ENCODE data around the gene GSC2. TPM values are rescaled to one million over a fixed set of nuclear protein-coding genes. Genes with fewer than 3 reads are reported as not detected.

The GSC2 gene
- total RNA-seq, 1 experiment from 2014 or later = 0.44 TPM

- DNase-seq (ENCODE audit: low spot score) = peak; percentile 85
- in situ Hi-C loops (cut with HindIII; ENCODE audit: low sequenced_read_pairs) = no loop called here
Measured at GRCh38 chr22:19178657-19179496, 28.8 kb upstream of the GSC2 start, which contains the start of gene SLC25A1. TSS of gene SLC25A1 (minus strand) at chr22:19178736. CDS start at chr22:19178673, 63 bp downstream.

- in situ Hi-C loops (cut with HindIII; ENCODE audit: low sequenced_read_pairs) = no loop called here
- peak; percentile 22 for DNase-seq (ENCODE audit: low spot score)
Measured at GRCh38 chr22:19178065-19178656, 28.1 kb upstream of the GSC2 start.

- DNase-seq (ENCODE audit: low spot score) = peak; percentile 11
- in situ Hi-C loops (cut with HindIII; ENCODE audit: low sequenced_read_pairs) = no loop called here
Measured at GRCh38 chr22:19177164-19178064, 27.3 kb upstream of the GSC2 start.

GRCh38 chr22:19176732-19177131 is 26.6 kb upstream of the GSC2 start:
- in situ Hi-C loops (cut with HindIII; ENCODE audit: low sequenced_read_pairs) = no loop called here
- peak; percentile 15 for DNase-seq (ENCODE audit: low spot score)

DNA sequence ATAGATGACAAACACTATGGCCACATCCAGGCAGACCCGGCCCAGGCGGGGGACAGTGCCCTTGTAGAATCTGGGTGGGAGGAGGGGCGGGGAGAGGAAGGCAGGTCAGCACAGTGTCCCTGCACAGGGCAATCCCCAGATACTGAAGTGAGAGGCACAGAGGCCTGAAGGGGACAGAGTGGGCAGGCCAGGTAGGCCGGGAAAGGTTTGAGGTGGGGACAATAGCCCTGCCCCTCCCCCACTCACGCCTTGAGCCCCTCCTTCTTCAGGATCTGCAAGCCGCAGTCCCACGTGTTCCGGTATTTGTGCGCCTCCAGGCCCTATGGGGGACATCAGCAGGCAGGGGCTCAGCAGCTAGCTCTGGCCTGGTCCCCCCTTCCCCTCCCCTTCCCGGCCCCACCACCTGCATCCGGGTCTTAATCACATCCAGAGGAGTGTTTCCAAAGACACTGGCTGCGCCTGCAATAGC is 26.1 kb upstream of the GSC2 start:
- peak; percentile 16 for DNase-seq (ENCODE audit: low spot score)
- in situ Hi-C loops (cut with HindIII; ENCODE audit: low sequenced_read_pairs) = no loop called here

- peak; percentile 22 for DNase-seq (ENCODE audit: low spot score)
- in situ Hi-C loops (cut with HindIII; ENCODE audit: low sequenced_read_pairs) = no loop called here
Measured at GRCh38 chr22:19175602-19176174, 25.6 kb upstream of the GSC2 start.

DNA sequence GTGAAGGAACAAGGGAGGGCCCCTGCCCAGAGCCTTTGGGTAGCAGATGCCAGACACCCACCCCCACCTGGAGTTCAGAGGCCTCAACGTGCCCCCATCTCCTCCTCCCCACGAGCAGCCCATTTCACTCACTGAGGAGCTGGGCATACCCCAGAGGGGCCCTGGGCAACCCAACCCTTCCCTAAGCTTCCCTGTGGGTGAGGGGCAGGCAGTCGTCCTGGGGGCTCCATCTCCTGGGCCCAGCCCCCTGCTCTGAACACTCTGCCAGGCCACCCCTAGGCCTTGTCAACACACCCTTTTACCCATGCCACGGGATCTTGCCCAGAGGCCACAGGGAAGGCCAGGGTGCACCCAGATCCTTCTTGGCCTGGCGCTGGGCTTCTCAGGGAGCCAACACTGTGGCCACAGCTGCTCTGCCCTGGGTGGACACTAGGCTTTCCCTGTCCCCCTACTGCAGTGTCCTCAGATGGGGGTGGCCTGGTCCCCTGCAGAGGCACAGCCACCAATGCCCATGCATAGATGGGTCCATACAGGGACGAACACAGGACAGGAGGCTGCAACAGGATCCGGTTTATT is 25.0 kb upstream of the GSC2 start:
- in situ Hi-C loops (cut with HindIII; ENCODE audit: low sequenced_read_pairs) = no loop called here
- DNase-seq (ENCODE audit: low spot score) = no peak

GRCh38 chr22:19174106-19175025 is 24.3 kb upstream of the GSC2 start:
- DNase-seq (ENCODE audit: low spot score) = peak; percentile 27

GRCh38 chr22:19173047-19174035 is 23.2 kb upstream of the GSC2 start:
- in situ Hi-C loops (cut with HindIII; ENCODE audit: low sequenced_read_pairs) = no loop called here
- DNase-seq (ENCODE audit: low spot score) = peak; percentile 7

More at GRCh38 chr22:19174106-19175025, 24.3 kb upstream of the GSC2 start:
- in situ Hi-C loops (cut with HindIII; ENCODE audit: low sequenced_read_pairs) = no loop called here

DNA sequence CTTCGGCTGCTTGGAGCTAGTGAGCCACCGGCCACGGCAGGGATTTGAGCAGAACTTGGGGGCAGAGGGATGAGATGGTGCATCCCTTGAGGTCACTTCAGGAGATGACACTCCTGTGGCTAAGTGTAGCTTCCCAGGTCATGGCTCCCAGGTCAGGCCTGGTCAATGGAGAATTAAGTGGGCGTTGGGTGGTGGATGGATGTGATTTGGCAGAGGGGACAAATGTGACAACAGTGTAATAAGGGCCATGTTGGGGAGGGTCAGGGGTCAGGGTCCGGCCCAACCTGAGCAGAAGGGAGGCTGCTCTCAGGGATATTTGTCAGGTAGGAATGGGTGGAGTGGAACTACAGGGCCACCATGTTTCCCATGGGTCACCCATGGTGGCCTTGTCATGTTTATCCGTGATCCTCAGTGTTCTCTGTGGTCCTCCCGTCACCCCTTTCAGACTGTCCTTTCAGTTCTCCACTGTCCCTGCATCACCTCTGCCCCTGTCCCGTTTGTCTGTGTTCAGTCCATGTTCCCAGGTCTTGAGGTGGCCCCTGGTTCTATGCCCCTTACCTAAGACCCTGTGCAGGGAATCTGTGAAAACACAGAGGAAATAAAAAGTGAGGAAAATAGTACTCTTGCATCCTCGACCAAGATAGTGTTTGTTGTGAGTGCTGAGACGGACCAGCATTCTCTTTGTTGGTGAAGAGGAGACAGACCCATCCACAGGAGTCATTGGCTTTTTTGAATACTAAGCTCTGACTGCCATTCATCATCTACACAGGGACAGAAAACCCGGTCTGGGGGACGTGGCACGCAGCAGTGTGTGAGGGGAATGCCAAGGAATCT is 22.3 kb upstream of the GSC2 start:
- in situ Hi-C loops (cut with HindIII; ENCODE audit: low sequenced_read_pairs) = no loop called here
- DNase-seq (ENCODE audit: low spot score) = no peak

DNA sequence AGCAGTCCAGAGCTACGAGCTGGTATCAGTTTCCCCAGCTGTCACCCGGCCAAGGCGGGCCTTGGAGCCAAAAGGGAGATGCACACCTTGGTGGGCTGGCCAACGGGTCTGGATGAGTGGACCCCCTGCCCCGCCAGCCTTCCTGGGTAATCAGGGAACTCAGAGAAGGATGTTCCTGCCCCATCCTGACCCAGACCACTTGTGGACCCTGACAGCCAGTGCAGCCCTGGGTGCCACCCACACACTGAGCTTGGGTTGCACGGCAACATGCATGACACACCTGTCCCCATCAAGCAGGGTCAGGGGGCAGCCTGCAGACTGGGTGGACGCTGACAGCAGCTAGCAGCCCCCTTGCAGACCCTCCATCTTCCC is 19.8 kb upstream of the GSC2 start:
- DNase-seq (ENCODE audit: low spot score) = no peak
- in situ Hi-C loops (cut with HindIII; ENCODE audit: low sequenced_read_pairs) = no loop called here

GRCh38 chr22:19169002-19169946 is 19.2 kb upstream of the GSC2 start:
- in situ Hi-C loops (cut with HindIII; ENCODE audit: low sequenced_read_pairs) = no loop called here
- peak; percentile 5 for DNase-seq (ENCODE audit: low spot score)

GRCh38 chr22:19168088-19168890 is 18.2 kb upstream of the GSC2 start:
- in situ Hi-C loops (cut with HindIII; ENCODE audit: low sequenced_read_pairs) = no loop called here
- DNase-seq (ENCODE audit: low spot score) = no peak

Data from G401 (cell line).